OCI-LY1 (cell line): Measurements from ENCODE around the gene PACSIN2.

Experiments used
- H2AFZ ChIP-seq: fragments of 200-600 bp; sonication (generic), shearing (Covaris generic); 2 replicates; pipeline ENCODE4 v1.6.0; 2014; ENCODE audit warnings: antibody characterized with exemption, mild to moderate bottlenecking, low read length
- H3F3A ChIP-seq: fragments of 200-600 bp; sonication (generic), shearing (Covaris generic); 2 replicates; pipeline ENCODE4 v1.6.0; 2014; ENCODE audit warnings: mild to moderate bottlenecking, antibody characterized with exemption, low read length, moderate library complexity; ENCODE audit not compliant: insufficient read depth
- H3K27ac ChIP-seq: fragments of 200-600 bp; sonication (generic); 2 replicates; pipeline ENCODE4 v1.5.1; 2014; ENCODE audit warnings: low read length, mixed run types, mild to moderate bottlenecking, low read depth; ENCODE audit not compliant: poor library complexity, severe bottlenecking
- H3K27me3 ChIP-seq: fragments of 200-600 bp; sonication (generic); 2 replicates; pipeline ENCODE4 v1.6.0; 2014; ENCODE audit warnings: antibody characterized with exemption, mild to moderate bottlenecking, low read length, moderate library complexity; ENCODE audit not compliant: insufficient read depth
- H3K36me3 ChIP-seq: fragments of 200-600 bp; sonication (generic); 2 replicates; pipeline ENCODE4 v1.6.1; 2014; ENCODE audit warnings: mild to moderate bottlenecking, antibody characterized with exemption, low read length, moderate library complexity, mixed read lengths; ENCODE audit not compliant: insufficient read depth
- H3K4me1 ChIP-seq: fragments of 200-600 bp; sonication (generic); 2 replicates; pipeline ENCODE4 v1.5.1; 2014; ENCODE audit warnings: mild to moderate bottlenecking, low read length, moderate library complexity; ENCODE audit not compliant: insufficient read depth, severe bottlenecking
- H3K4me2 ChIP-seq: fragments of 200-600 bp; sonication (generic), shearing (Covaris generic); 2 replicates; pipeline ENCODE4 v1.6.1; 2014; ENCODE audit warnings: low read length
- H3K4me3 ChIP-seq: fragments of 200-600 bp; sonication (generic); 2 replicates; pipeline ENCODE4 v1.5.1; 2014; ENCODE audit warnings: low read length, low read depth, mild to moderate bottlenecking, mixed read lengths; ENCODE audit not compliant: poor library complexity, severe bottlenecking
- H3K79me2 ChIP-seq: fragments of 200-600 bp; shearing (Covaris generic); 2 replicates; pipeline ENCODE4 v1.6.1; 2016; ENCODE audit warnings: mixed run types, low read length, mixed read lengths; ENCODE audit not compliant: insufficient read depth
- H3K9ac ChIP-seq: fragments of 200-600 bp; sonication (generic), shearing (Covaris generic); 2 replicates; pipeline ENCODE4 v1.6.1; 2014; ENCODE audit warnings: mild to moderate bottlenecking, low read length, mixed read lengths
- H3K9me2 ChIP-seq: fragments of 200-600 bp; sonication (generic), shearing (Covaris generic); 2 replicates; pipeline ENCODE4 v1.6.1; 2014; ENCODE audit warnings: low read depth, mild to moderate bottlenecking, low read length, mixed read lengths
- H3K9me3 ChIP-seq: fragments of 200-600 bp; shearing (Covaris generic); 2 replicates; pipeline ENCODE4 v1.6.1; 2014; ENCODE audit warnings: low read length, mixed read lengths
- H4K20me1 ChIP-seq: fragments of 200-600 bp; sonication (generic), shearing (Covaris generic); 2 replicates; pipeline ENCODE4 v1.6.0; 2016; ENCODE audit warnings: mild to moderate bottlenecking, low read length; ENCODE audit not compliant: insufficient read depth
- CTCF ChIP-seq: fragments of 200-600 bp; sonication (generic), shearing (Covaris generic); IDR thresholded peaks from 2 replicates; pipeline ENCODE4 v1.5.1; 2017; ENCODE audit warnings: mild to moderate bottlenecking, antibody characterized with exemption, low read length, moderate library complexity, mixed read lengths
- EZH2 ChIP-seq: fragments of 200-600 bp; sonication (generic), shearing (Covaris generic); IDR thresholded peaks from 2 replicates; pipeline ENCODE4 v1.8.0; 2017; ENCODE audit warnings: borderline replicate concordance, mixed run types, mild to moderate bottlenecking, antibody characterized with exemption, low read length, moderate library complexity, mixed read lengths

PACSIN2 gene

GRCh38 chr22:42877597-42878340, 137.2 kb downstream of the PACSIN2 start:
- Histone ChIP-seq H3K9me2 (no peaks in the 10 kb centered on the region), H3K9me3 (no peaks in the 10 kb centered on the region), H3K4me3 (no peak overlapping the region), H3K27me3 (no peaks in the 10 kb centered on the region), H2AFZ (no peak overlapping the region), H4K20me1 (no peaks in the 10 kb centered on the region), H3K9ac (no peak overlapping the region), H3K79me2 (no peaks in the 10 kb centered on the region), H3K4me2 (no peak overlapping the region), H3K36me3 (peaks cover 8% of the 10 kb centered on the region; the same call in 1 of the 2 replicates), H3K4me1 (peaks cover 10% of the 10 kb centered on the region), H3K27ac (no peak overlapping the region), H3F3A (no peaks in the 10 kb centered on the region)
- no peak for TF ChIP-seq CTCF
- TF ChIP-seq EZH2, result no peak

- Histone ChIP-seq H3K9me2 (no peaks in the 10 kb centered on the region), H3K79me2 (no peaks in the 10 kb centered on the region), H3K4me3 (no peak overlapping the region), H3K27me3 (no peaks in the 10 kb centered on the region), H3K9ac (no peak overlapping the region), H3K9me3 (no peaks in the 10 kb centered on the region), H4K20me1 (no peaks in the 10 kb centered on the region), H2AFZ (no peak overlapping the region), H3F3A (no peaks in the 10 kb centered on the region), H3K4me2 (no peak overlapping the region), H3K27ac (no peak overlapping the region), H3K36me3 (peaks cover 8% of the 10 kb centered on the region; the same call in 1 of the 2 replicates), H3K4me1 (peaks cover 4% of the 10 kb centered on the region)
- TF ChIP-seq CTCF (no peak), EZH2 (no peak)
These were observed 137.8 kb downstream of the PACSIN2 start for GRCh38 chr22:42877158-42877557.

GRCh38 chr22:42876041-42876440, 138.9 kb downstream of the PACSIN2 start:
- H3F3A ChIP-seq, result no peaks in the 10 kb centered on the region
- peaks cover 8% of the 10 kb centered on the region; the same call in 1 of the 2 replicates for H3K36me3 ChIP-seq
- H3K79me2 ChIP-seq, result no peaks in the 10 kb centered on the region
- no peaks in the 10 kb centered on the region for H3K9me2 ChIP-seq
- H3K27ac ChIP-seq, result no peak overlapping the region
- H3K9ac ChIP-seq, result no peak overlapping the region
- TF ChIP-seq CTCF (no peak), EZH2 (no peak)
- no peak overlapping the region for H2AFZ ChIP-seq
- H3K4me1 ChIP-seq, result no peaks in the 10 kb centered on the region
- H3K4me3 ChIP-seq, result no peak overlapping the region
- H3K9me3 ChIP-seq, result no peaks in the 10 kb centered on the region
- H4K20me1 ChIP-seq, result no peaks in the 10 kb centered on the region
- no peaks in the 10 kb centered on the region for H3K27me3 ChIP-seq
- no peak overlapping the region for H3K4me2 ChIP-seq
